ENCODE results near the gene HCN2. TPM values are rescaled to one million over a fixed set of nuclear protein-coding genes. Genes with fewer than 3 reads are reported as not detected.

Gene HCN2
- total and polyA plus RNA-seq, 2 of the 13 experiments (the other 11 are each of a cell fraction or from before 2014, with no cell fraction given): 0.01 TPM; not detected in 1

GRCh38 chr19:591099-591958 lies 1.6 kb downstream of the HCN2 start (continued):
- TF ChIP-seq ZNF749 (CRISPR knock-in tag; IDR thresholded peaks at IDR 0.05; ENCODE audit: borderline replicate concordance) (0 out of 2 replicates have a peak, but pooled peaks have one; percentile 56), MXD3 (CRISPR knock-in tag; IDR thresholded peaks at IDR 0.05) (peak; percentile 94), SAP130 (CRISPR knock-in tag; IDR thresholded peaks at IDR 0.05; ENCODE audit: low read depth) (peak; percentile 63), GABPB1 (CRISPR knock-in tag; IDR thresholded peaks at IDR 0.05) (peak; percentile 57; the same call in 1 of the 2 replicates), FOXO4 (CRISPR knock-in tag; conservative IDR thresholded peaks at IDR 0.05) (no peak), NR2F6 (IDR thresholded peaks at IDR 0.05) (no peak), NR2F6 (CRISPR knock-in tag; IDR thresholded peaks at IDR 0.05) (0 out of 2 replicates have a peak, but pooled peaks have one; percentile 13), E2F5 (CRISPR knock-in tag; conservative IDR thresholded peaks at IDR 0.05) (peak; percentile 78), ZNF552 (CRISPR knock-in tag; IDR thresholded peaks at IDR 0.05; ENCODE audit: borderline replicate concordance) (0 out of 2 replicates have a peak, but pooled peaks have one; percentile 54), CSRNP1 (CRISPR knock-in tag; IDR thresholded peaks at IDR 0.05) (no peak; the same call in 1 of the 2 replicates), ZNF792 (CRISPR knock-in tag; IDR thresholded peaks at IDR 0.05) (0 out of 2 replicates have a peak, but pooled peaks have one; percentile 62), ZNF784 (CRISPR knock-in tag; IDR thresholded peaks at IDR 0.05; ENCODE audit: borderline replicate concordance) (peak; percentile 56; the same call in 1 of the 2 replicates), MAFG (CRISPR knock-in tag; IDR thresholded peaks at IDR 0.05) (no peak), ZNF160 (CRISPR knock-in tag; IDR thresholded peaks at IDR 0.05) (peak; percentile 58; the same call in 1 of the 2 replicates), MTF1 (CRISPR knock-in tag; IDR thresholded peaks at IDR 0.05) (0 out of 2 replicates have a peak, but pooled peaks have one; percentile 72), JUNB (CRISPR knock-in tag; IDR thresholded peaks at IDR 0.05; ENCODE audit: borderline replicate concordance) (peak; percentile 59), ZBTB26 (CRISPR knock-in tag; IDR thresholded peaks at IDR 0.05; ENCODE audit: borderline replicate concordance) (peak; percentile 85; the same call in 1 of the 2 replicates), BCL3 (CRISPR knock-in tag; IDR thresholded peaks at IDR 0.05) (peak; percentile 26; the same call in 1 of the 2 replicates), ZNF143 (CRISPR knock-in tag; IDR thresholded peaks at IDR 0.05) (no peak), KDM2A (CRISPR knock-in tag; IDR thresholded peaks at IDR 0.05; ENCODE audit: borderline replicate concordance, low read depth) (peak; percentile 80; the same call in 1 of the 2 replicates), ZNF607 (CRISPR knock-in tag; IDR thresholded peaks at IDR 0.05; ENCODE audit: borderline replicate concordance) (peak; percentile 84; the same call in 1 of the 2 replicates)

All from HepG2 (cell line).